H9 (cell line): Measurements from ENCODE around the gene BMPR2. TPM values are rescaled to one million over a fixed set of nuclear protein-coding genes. Genes with fewer than 3 reads are reported as not detected.

Experiments used
- DNase-seq: peaks from one replicate; pipeline ENCODE4 v3.0.0-alpha.2; 2017
- H2AFZ ChIP-seq: one replicate; pipeline ENCODE4 v1.6.1; 2013; ENCODE audit warnings: mild to moderate bottlenecking, low read length, control low read depth, moderate library complexity
- H2AK5ac ChIP-seq: 2 replicates; pipeline ENCODE4 v1.6.1; 2013; ENCODE audit warnings: low read length, control low read depth, mixed read lengths; ENCODE audit not compliant: insufficient read length
- H2BK120ac ChIP-seq: one replicate; pipeline ENCODE4 v1.6.1; 2013; ENCODE audit warnings: low read depth, mild to moderate bottlenecking, low read length, control low read depth, inconsistent platforms; ENCODE audit not compliant: poor library complexity, severe bottlenecking
- H2BK12ac ChIP-seq: 2 replicates; pipeline ENCODE4 v1.6.1; 2013; ENCODE audit warnings: low read length, control low read depth, mixed read lengths, low read depth; ENCODE audit not compliant: insufficient read length
- H2BK15ac ChIP-seq: 2 replicates; pipeline ENCODE4 v1.6.1; 2013; ENCODE audit warnings: low read depth, low read length, control low read depth
- H2BK20ac ChIP-seq: one replicate; pipeline ENCODE4 v1.6.1; 2013; ENCODE audit warnings: low read depth, mild to moderate bottlenecking, low read length, control low read depth, inconsistent platforms; ENCODE audit not compliant: poor library complexity, severe bottlenecking
- H2BK5ac ChIP-seq: 2 replicates; pipeline ENCODE4 v1.6.1; 2013; ENCODE audit warnings: low read length, control low read depth, mixed read lengths; ENCODE audit not compliant: insufficient read length
- H3K14ac ChIP-seq: 2 replicates; pipeline ENCODE4 v1.6.1; 2013; ENCODE audit warnings: low read length, control low read depth; ENCODE audit not compliant: insufficient read depth
- H3K18ac ChIP-seq: 2 replicates; pipeline ENCODE4 v1.6.1; 2013; ENCODE audit warnings: low read depth, mild to moderate bottlenecking, mixed read lengths, low read length, control low read depth; ENCODE audit not compliant: insufficient read length
- H3K23ac ChIP-seq: 2 replicates; pipeline ENCODE4 v1.6.1; 2013; ENCODE audit warnings: low read length, control low read depth, mixed read lengths, low read depth; ENCODE audit not compliant: insufficient read length
- H3K23me2 ChIP-seq: 2 replicates; pipeline ENCODE4 v1.6.1; 2013; ENCODE audit warnings: low read depth, mild to moderate bottlenecking, mixed read lengths, low read length, control low read depth; ENCODE audit not compliant: insufficient read length, poor library complexity, severe bottlenecking
- H3K27ac ChIP-seq: 2 replicates; pipeline ENCODE4 v1.5.1; 2013; ENCODE audit warnings: low read length, control low read depth, mixed read lengths, low read depth; ENCODE audit not compliant: insufficient read length
- H3K27me3 ChIP-seq: 2 replicates; pipeline ENCODE4 v1.6.1; 2013; ENCODE audit warnings: low read length, control low read depth, inconsistent platforms; ENCODE audit not compliant: insufficient read depth
- H3K4ac ChIP-seq: 2 replicates; pipeline ENCODE4 v1.6.1; 2013; ENCODE audit warnings: low read depth, mild to moderate bottlenecking, control low read depth, inconsistent platforms, low read length, moderate library complexity
- H3K4me1 ChIP-seq: 2 replicates; pipeline ENCODE4 v1.6.1; 2013; ENCODE audit warnings: low read length, control low read depth, inconsistent platforms; ENCODE audit not compliant: insufficient read depth
- H3K4me2 ChIP-seq: 2 replicates; pipeline ENCODE4 v1.6.1; 2013; ENCODE audit warnings: low read length, control low read depth, mixed read lengths; ENCODE audit not compliant: insufficient read length, insufficient read depth
- H3K56ac ChIP-seq: 2 replicates; pipeline ENCODE4 v1.6.1; 2013; ENCODE audit warnings: low read depth, mild to moderate bottlenecking, mixed read lengths, low read length, control low read depth; ENCODE audit not compliant: insufficient read length
- H3K79me1 ChIP-seq: 2 replicates; pipeline ENCODE4 v1.6.1; 2013; ENCODE audit warnings: low read depth, mild to moderate bottlenecking, moderate library complexity, low read length, control low read depth, inconsistent platforms; ENCODE audit not compliant: insufficient read depth, poor library complexity, severe bottlenecking
- H3K79me2 ChIP-seq: 2 replicates; pipeline ENCODE4 v1.6.1; 2013; ENCODE audit warnings: low read length, control low read depth, inconsistent platforms; ENCODE audit not compliant: insufficient read depth
- H3K9ac ChIP-seq: 2 replicates; pipeline ENCODE4 v1.6.1; 2013; ENCODE audit warnings: low read length, control low read depth, mixed read lengths; ENCODE audit not compliant: insufficient read length; ENCODE audit errors: extremely low read depth
- H3K9me3 ChIP-seq: one replicate; pipeline ENCODE4 v1.6.1; 2013; ENCODE audit warnings: low read depth, low read length, inconsistent platforms; ENCODE audit not compliant: control insufficient read depth
- H3T11ph ChIP-seq: one replicate; pipeline ENCODE4 v1.6.1; 2013; ENCODE audit warnings: mild to moderate bottlenecking, low read length, control low read depth, inconsistent platforms
- H4K20me1 ChIP-seq: one replicate; pipeline ENCODE4 v1.6.1; 2013; ENCODE audit not compliant: control insufficient read depth, insufficient read length, insufficient read depth
- H4K5ac ChIP-seq: 2 replicates; pipeline ENCODE4 v1.6.1; 2013; ENCODE audit warnings: low read depth, mild to moderate bottlenecking, mixed read lengths, low read length, control low read depth; ENCODE audit not compliant: insufficient read length
- H4K8ac ChIP-seq: replicated peaks from 2 replicates; pipeline ENCODE4 v1.6.1; 2013; ENCODE audit warnings: low read length, control low read depth, mixed read lengths, low read depth; ENCODE audit not compliant: insufficient read length
- H4K91ac ChIP-seq: 2 replicates; pipeline ENCODE4 v1.6.1; 2013; ENCODE audit warnings: low read depth, mild to moderate bottlenecking, moderate library complexity, mixed read lengths, low read length, control low read depth; ENCODE audit not compliant: insufficient read length
- H3K27ac Mint-ChIP-seq, 3 experiments: 2 replicates in 2 of 3; 3 replicates in 1 of 3; pipeline ENCODE4 v1.8.0; 2020 to 2021; ENCODE audit warnings: mixed read lengths in 3 of 3, mild to moderate bottlenecking in 1 of 3, moderate library complexity in 1 of 3
- H3K27me3 Mint-ChIP-seq: 2 replicates; pipeline ENCODE4 v1.8.0; 2021; ENCODE audit warnings: low read depth, mild to moderate bottlenecking, moderate library complexity, mixed read lengths
- H3K36me3 Mint-ChIP-seq, 3 experiments: 2 replicates in 2 of 3; 3 replicates in 1 of 3; pipeline ENCODE4 v1.8.0; 2020 to 2021; ENCODE audit warnings: low read depth in 3 of 3, mixed read lengths in 3 of 3; ENCODE audit not compliant: insufficient read depth in 1 of 3
- H3K4me1 Mint-ChIP-seq, 2 experiments: 2 replicates each; pipeline ENCODE4 v1.8.0; 2020; ENCODE audit warnings: mixed read lengths in 2 of 2
- H3K4me3 Mint-ChIP-seq, 2 experiments: 2 replicates in 1 of 2; 3 replicates in 1 of 2; pipeline ENCODE4 v1.8.0; 2020 to 2021; ENCODE audit warnings: mild to moderate bottlenecking in 2 of 2, mixed read lengths in 2 of 2, moderate library complexity in 1 of 2
- H3K9me3 Mint-ChIP-seq, 2 experiments: 2 replicates in 1 of 2; 3 replicates in 1 of 2; pipeline ENCODE4 v1.8.0; 2020; ENCODE audit warnings: mild to moderate bottlenecking in 2 of 2, mixed read lengths in 2 of 2, moderate library complexity in 1 of 2
- WGBS: extraction: QIAGEN DNeasy Blood & Tissue Kit; methylation state at CpG from one replicate; pipeline ENCODE4 v1.1.7; 2013; ENCODE audit warnings: missing lambda C conversion rate, low lambda C conversion rate, mixed read lengths; ENCODE audit not compliant: insufficient read length; ENCODE audit errors: extremely low coverage; 5-methylcytosine and 5-hydroxymethylcytosine counted together
- total RNA-seq: library from RNA; stranded (reverse); gene quantifications from 2 replicates; pipeline ENCODE4 v1.2.1, GENCODE V29; 2021
- TF ChIP-seq, protein P1 (sequence below): fragments of 200-600 bp; sonication (generic); conservative IDR thresholded peaks from 3 replicates; pipeline ENCODE4 v1.8.0; 2021; ENCODE audit warnings: antibody characterized with exemption, mild to moderate bottlenecking

Gene BMPR2
- total RNA-seq, 1 experiment from 2014 or later: 17.3 TPM

DNA sequence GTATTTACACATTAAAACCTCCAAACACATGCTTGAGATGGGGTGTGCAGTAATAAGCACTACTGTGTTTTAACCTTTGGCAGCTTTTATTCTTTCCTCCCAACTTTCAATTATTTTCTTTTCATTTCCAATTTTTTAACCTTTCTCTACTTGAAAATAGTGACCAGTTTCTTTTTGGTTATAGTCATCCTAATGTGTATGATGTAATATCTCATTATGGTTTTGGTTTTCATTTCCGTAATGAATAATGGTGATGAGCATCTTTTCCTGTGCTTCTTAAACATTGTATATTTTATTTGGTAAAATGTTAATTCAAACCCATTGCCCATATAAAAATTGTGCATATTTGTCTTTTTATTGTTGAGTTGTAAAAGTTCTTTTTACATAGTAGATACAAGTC is 103.5 kb downstream of the BMPR2 start:
- no peak overlapping the region for H2BK120ac ChIP-seq
- H4K8ac ChIP-seq: no peak overlapping the region
- no peak overlapping the region for H3K18ac ChIP-seq
- H3K23ac ChIP-seq: no peak overlapping the region
- no peak overlapping the region for H3K4me2 ChIP-seq
- Mint-ChIP-seq H3K27ac (no peak overlapping the region), H3K4me3 (no peak overlapping the region), H3K27me3 (no peaks in the 10 kb centered on the region), H3K9me3 (no peaks in the 10 kb centered on the region), H3K36me3 (peaks cover 2 to 5% (median 3%) of the 10 kb centered on the region in 3 experiments; a peak in 4 of 7 replicates), H3K4me1 (no peaks in the 10 kb centered on the region)
- WGBS: no CpG with 5 or more reads among the region's 1 CpG
- no peak overlapping the region for H3K27ac ChIP-seq
- H2AFZ ChIP-seq: no peak overlapping the region
- no peaks in the 10 kb centered on the region for H3K23me2 ChIP-seq
- no peak overlapping the region for H2BK20ac ChIP-seq
- no peak overlapping the region for H2BK12ac ChIP-seq
- no peak overlapping the region for H3T11ph ChIP-seq
- no peaks in the 10 kb centered on the region for H4K20me1 ChIP-seq
- no peaks in the 10 kb centered on the region for H3K79me1 ChIP-seq
- no peak overlapping the region for H4K5ac ChIP-seq
- H2BK15ac ChIP-seq: no peak overlapping the region
- H2AK5ac ChIP-seq: no peak overlapping the region
- H3K79me2 ChIP-seq: no peaks in the 10 kb centered on the region
- no peak overlapping the region for H3K56ac ChIP-seq
- H3K9me3 ChIP-seq: no peaks in the 10 kb centered on the region
- H3K4ac ChIP-seq: no peak overlapping the region
- H4K91ac ChIP-seq: no peak overlapping the region
- H3K27me3 ChIP-seq: no peaks in the 10 kb centered on the region
- no peak overlapping the region for H3K9ac ChIP-seq
- no peak overlapping the region for H2BK5ac ChIP-seq
- no peak overlapping the region for H3K14ac ChIP-seq
- no peaks in the 10 kb centered on the region for H3K4me1 ChIP-seq
- DNase-seq: no peak
- TF ChIP-seq, protein P1, sequence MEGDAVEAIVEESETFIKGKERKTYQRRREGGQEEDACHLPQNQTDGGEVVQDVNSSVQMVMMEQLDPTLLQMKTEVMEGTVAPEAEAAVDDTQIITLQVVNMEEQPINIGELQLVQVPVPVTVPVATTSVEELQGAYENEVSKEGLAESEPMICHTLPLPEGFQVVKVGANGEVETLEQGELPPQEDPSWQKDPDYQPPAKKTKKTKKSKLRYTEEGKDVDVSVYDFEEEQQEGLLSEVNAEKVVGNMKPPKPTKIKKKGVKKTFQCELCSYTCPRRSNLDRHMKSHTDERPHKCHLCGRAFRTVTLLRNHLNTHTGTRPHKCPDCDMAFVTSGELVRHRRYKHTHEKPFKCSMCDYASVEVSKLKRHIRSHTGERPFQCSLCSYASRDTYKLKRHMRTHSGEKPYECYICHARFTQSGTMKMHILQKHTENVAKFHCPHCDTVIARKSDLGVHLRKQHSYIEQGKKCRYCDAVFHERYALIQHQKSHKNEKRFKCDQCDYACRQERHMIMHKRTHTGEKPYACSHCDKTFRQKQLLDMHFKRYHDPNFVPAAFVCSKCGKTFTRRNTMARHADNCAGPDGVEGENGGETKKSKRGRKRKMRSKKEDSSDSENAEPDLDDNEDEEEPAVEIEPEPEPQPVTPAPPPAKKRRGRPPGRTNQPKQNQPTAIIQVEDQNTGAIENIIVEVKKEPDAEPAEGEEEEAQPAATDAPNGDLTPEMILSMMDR: no peak
